GM12878 (cell line): Measurements from ENCODE around the gene XRCC4. TPM values are rescaled to one million over a fixed set of nuclear protein-coding genes. Genes with fewer than 3 reads are reported as not detected.

Source experiments
- ATAC-seq: fragments of 200-7000 bp; cut with Tn5 transposase; 3 replicates; pipeline ENCODE4 v1.9.1; 2020; ENCODE audit warnings: mild to moderate bottlenecking, moderate library complexity
- BruUV-seq: library from RNA; stranded (reverse); fragments of 400-500 nt; replicated peaks from 2 replicates; lab custom pipeline; 2021; lab: Mats Ljungman, UMichigan
- CTCF ChIA-PET: fragments of 300-600 bp; sonication (Branson Sonifier 250); formaldehyde crosslinking; extraction: SDS; loops from one replicate; lab custom pipeline; 2021; ENCODE audit warnings: inconsistent platforms; lab: Yijun Ruan, JAX
- POLR2A ChIA-PET: fragments of 350-600 bp; formaldehyde crosslinking; extraction: SDS; loops from one replicate; lab custom pipeline; 2021; ENCODE audit warnings: inconsistent platforms; lab: Charles Lee
- RAD21 ChIA-PET: fragments of 300-600 bp; sonication (Branson Sonifier 250); formaldehyde crosslinking; loops from one replicate; lab custom pipeline; 2023; ENCODE audit warnings: antibody characterized with exemption; ENCODE audit not compliant: unreplicated experiment; lab: Charles Lee
- SMC1A ChIA-PET: fragments of 300-600 bp; sonication (Branson Sonifier 250); formaldehyde crosslinking; loops from one replicate; lab custom pipeline; 2023; ENCODE audit not compliant: unreplicated experiment, uncharacterized antibody; lab: Charles Lee
- DNase-seq: peaks from one replicate; pipeline ENCODE4 v3.0.0-alpha.2; 2011; ENCODE audit warnings: low read depth, low spot score
- FAIRE-seq: peaks from 3 replicates; lab custom pipeline; 2011; peaks lifted over from hg19 to GRCh38; lab: Jason Lieb, UNC
- H2AFZ ChIP-seq: 2 replicates; pipeline ENCODE4 v1.6.0; 2011; ENCODE audit warnings: low read depth, low read length, control low read depth; ENCODE audit not compliant: control insufficient read depth
- H3K27ac ChIP-seq: 2 replicates; pipeline ENCODE4 v1.5.1; 2011; ENCODE audit warnings: control low read depth; ENCODE audit not compliant: control insufficient read depth, insufficient read depth
- H3K27me3 ChIP-seq, 2 experiments: replicated peaks in 1 of 2; 2 replicates each; pipeline versions ENCODE4 v1.6.0 to v1.6.1; 2011; ENCODE audit warnings: low read length in 1 of 2; ENCODE audit not compliant: control insufficient read depth in 2 of 2, insufficient read depth in 2 of 2
- H3K36me3 ChIP-seq, 2 experiments: 2 replicates each; pipeline ENCODE4 v1.5.1; 2011; ENCODE audit warnings: low read length in 1 of 2; ENCODE audit not compliant: control insufficient read depth in 2 of 2, insufficient read depth in 2 of 2
- H3K4me1 ChIP-seq: 2 replicates; pipeline ENCODE4 v1.6.1; 2011; ENCODE audit warnings: mild to moderate bottlenecking, low read length, moderate library complexity, mixed read lengths; ENCODE audit not compliant: control insufficient read depth, insufficient read depth
- H3K4me2 ChIP-seq: 2 replicates; pipeline ENCODE4 v1.6.0; 2011; ENCODE audit warnings: control low read depth; ENCODE audit not compliant: control insufficient read depth, insufficient read depth
- H3K4me3 ChIP-seq: fragments of 200-600 bp; sonication (generic); 2 replicates; pipeline ENCODE4 v1.5.1; 2016
- H3K79me2 ChIP-seq: 2 replicates; pipeline ENCODE4 v1.6.0; 2011; ENCODE audit warnings: low read length; ENCODE audit not compliant: control insufficient read depth, insufficient read depth
- H3K9ac ChIP-seq: 2 replicates; pipeline ENCODE4 v1.8.0; 2011; ENCODE audit warnings: low read length, control low read depth, mixed read lengths; ENCODE audit not compliant: control insufficient read depth, insufficient read depth
- H3K9me3 ChIP-seq: replicated peaks from 3 replicates; pipeline ENCODE4 v1.5.1; 2011; ENCODE audit warnings: mild to moderate bottlenecking, low read length; ENCODE audit not compliant: control insufficient read depth, insufficient read depth
- H4K20me1 ChIP-seq: 2 replicates; pipeline ENCODE4 v1.6.0; 2011; ENCODE audit not compliant: control insufficient read depth, insufficient read depth
- BCL11A ChIP-seq: IDR thresholded peaks from 2 replicates; pipeline ENCODE4 v1.6.1; 2011; ENCODE audit warnings: low read depth, low read length
- BCLAF1 ChIP-seq: fragments of 450-650 bp; IDR thresholded peaks from 2 replicates; pipeline ENCODE4 v1.6.1; 2017; ENCODE audit warnings: antibody characterized with exemption, mild to moderate bottlenecking, moderate library complexity
- BHLHE40 ChIP-seq, 2 experiments: fragments of 450-650 bp in 1 of 2; IDR thresholded peaks; 2 replicates each; pipeline ENCODE4 v1.6.1; 2011 to 2017; ENCODE audit warnings: low read depth in 2 of 2, borderline replicate concordance in 1 of 2, improper control_type of control experiment in 1 of 2, low read length in 1 of 2, mild to moderate bottlenecking in 1 of 2
- CREM ChIP-seq: IDR thresholded peaks from 2 replicates; pipeline ENCODE4 v1.6.1; 2014; ENCODE audit warnings: antibody characterized with exemption, low read depth
- EZH2 ChIP-seq: IDR thresholded peaks from 2 replicates; pipeline ENCODE4 v1.6.1; 2012; ENCODE audit warnings: low read depth, mild to moderate bottlenecking, control low read depth, inconsistent platforms, low read length, borderline replicate concordance; ENCODE audit not compliant: control insufficient read depth
- IKZF2 ChIP-seq, 2 experiments: fragments of 450-650 bp; IDR thresholded peaks; 2 replicates each; pipeline ENCODE4 v1.6.1; 2017; ENCODE audit warnings: mild to moderate bottlenecking in 2 of 2, moderate library complexity in 2 of 2
- JUNB ChIP-seq: IDR thresholded peaks from 2 replicates; pipeline ENCODE4 v1.6.1; 2016; ENCODE audit warnings: antibody characterized with exemption, mild to moderate bottlenecking
- JUND ChIP-seq: IDR thresholded peaks from 2 replicates; pipeline ENCODE4 v1.6.1; 2012; ENCODE audit warnings: low read depth, mild to moderate bottlenecking, low read length, improper control_type of control experiment, moderate library complexity
- KAT2A ChIP-seq: conservative IDR thresholded peaks from 2 replicates; pipeline ENCODE4 v1.6.1; 2011; ENCODE audit warnings: low read depth, low read length; ENCODE audit not compliant: control insufficient read depth
- MEF2A ChIP-seq: IDR thresholded peaks from 2 replicates; pipeline ENCODE4 v1.6.1; 2011; ENCODE audit warnings: low read depth, mild to moderate bottlenecking, low read length, moderate library complexity; ENCODE audit not compliant: insufficient read depth
- MTA3 ChIP-seq: IDR thresholded peaks from 2 replicates; pipeline ENCODE4 v1.6.1; 2012; ENCODE audit warnings: low read length, inconsistent platforms, borderline replicate concordance
- PKNOX1 ChIP-seq: fragments of 450-650 bp; IDR thresholded peaks from 2 replicates; pipeline ENCODE4 v1.6.1; 2016; ENCODE audit warnings: mild to moderate bottlenecking
- POU2F2 ChIP-seq: IDR thresholded peaks from 3 replicates; pipeline ENCODE4 v1.6.1; 2011; ENCODE audit warnings: low read depth, mild to moderate bottlenecking, low read length, borderline replicate concordance
- SIX5 ChIP-seq: IDR thresholded peaks from 2 replicates; pipeline ENCODE4 v1.6.1; 2011; ENCODE audit warnings: mild to moderate bottlenecking, low read depth, low read length, moderate library complexity; ENCODE audit not compliant: severe bottlenecking
- SMAD5 ChIP-seq: IDR thresholded peaks from 2 replicates; pipeline ENCODE4 v1.6.1; 2016; ENCODE audit warnings: antibody characterized with exemption, low read depth
- TARDBP ChIP-seq: IDR thresholded peaks from 2 replicates; pipeline ENCODE4 v1.6.1; 2016; ENCODE audit warnings: borderline replicate concordance
- TCF12 ChIP-seq: IDR thresholded peaks from 2 replicates; pipeline ENCODE4 v1.6.1; 2011; ENCODE audit warnings: low read depth, mild to moderate bottlenecking, low read length
- TCF7 ChIP-seq: IDR thresholded peaks from 2 replicates; pipeline ENCODE4 v1.6.1; 2014; ENCODE audit warnings: antibody characterized with exemption, borderline replicate concordance
- USF2 ChIP-seq: IDR thresholded peaks from 2 replicates; pipeline ENCODE4 v1.6.1; 2011; ENCODE audit warnings: low read depth, low read length, improper control_type of control experiment, borderline replicate concordance
- WRNIP1 ChIP-seq: IDR thresholded peaks from 2 replicates; pipeline ENCODE4 v1.6.1; 2011; ENCODE audit warnings: low read depth, low read length, improper control_type of control experiment, borderline replicate concordance
- ZNF274 ChIP-seq: IDR thresholded peaks from one replicate; pipeline ENCODE4 v1.8.0; 2011; ENCODE audit not compliant: insufficient read length, insufficient read depth
- in situ Hi-C: fragments of 300-500 bp; cut with MboI; formaldehyde crosslinking; loops from 9 replicates; pipeline ENCODE4 v1.14.3; 2018; ENCODE audit warnings: mixed read lengths
- intact Hi-C: fragments of 100-400 bp; cut with micrococcal nuclease; formaldehyde crosslinking; loops from one replicate; pipeline ENCODE4 v1.14.2; 2022; ENCODE audit not compliant: unreplicated experiment
- polyA plus RNA-seq, 11 experiments: library from polyadenylated mRNA; depleted of rRNA in 4 of 11; unstranded in 6 of 11; stranded (reverse) in 5 of 11; fragments of >200 nt; fragmentation: Nextera tagmentation in 4 of 11; fragmentation: Illumina TruSeq in 1 of 11; extraction: Ambion mirVana in 4 of 11; extraction: Trizol in 1 of 11; gene quantifications; 1 replicate in 1 of 11; 2 replicates in 10 of 11; pipeline versions ENCODE4 v1.2.1 to v1.2.3, GENCODE V29; 2011 to 2016; ENCODE audit warnings: inconsistent platforms in 2 of 11, missing spikeins in 2 of 11, low read depth in 1 of 11
- total RNA-seq, 4 experiments: library from RNA; depleted of rRNA in 3 of 4; stranded (reverse); fragments of >200 nt in 3 of 4; fragmentation: Illumina TruSeq in 1 of 4; extraction: Trizol in 1 of 4; gene quantifications; 2 replicates each; pipeline versions ENCODE4 v1.2.1 to v1.2.3, GENCODE V29; 2013 to 2021

XRCC4 gene
- total and polyA plus RNA-seq, 10 of the 15 experiments (the other 5 are each of a cell fraction or from before 2014, with no cell fraction given) = 12.1 to 53.6 (median 25.8) TPM

DNA sequence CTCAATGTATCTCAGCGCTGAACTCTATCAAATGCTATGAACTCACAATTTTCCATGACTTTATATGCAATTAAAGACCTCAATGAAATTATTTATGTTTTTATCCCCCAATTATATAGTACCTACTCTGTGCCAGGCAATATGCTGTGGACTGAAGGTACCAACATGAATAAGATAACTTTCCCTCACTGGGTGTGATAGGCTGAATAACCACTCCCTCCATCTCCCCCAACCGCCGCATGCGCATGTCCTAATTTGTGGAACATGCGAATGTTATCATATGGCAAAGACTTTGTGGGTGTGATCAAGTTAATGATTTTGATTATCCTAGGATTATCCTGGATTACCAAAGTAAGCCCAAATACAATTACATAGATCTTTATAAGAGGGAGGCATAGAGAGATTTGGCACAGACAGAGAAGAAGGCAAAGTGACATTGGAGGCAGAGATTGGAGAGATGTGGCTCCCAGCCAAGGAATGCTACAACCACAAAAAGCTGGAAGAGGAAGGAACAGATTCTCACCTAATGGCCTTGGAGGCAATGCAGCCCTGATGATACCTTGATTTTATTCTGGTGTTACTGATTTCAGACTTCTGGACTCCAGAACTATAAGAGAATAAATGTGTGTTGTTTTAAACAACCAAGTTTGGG is 245.1 kb downstream of the XRCC4 start (continued):
- TF ChIP-seq BCLAF1 (no peak), IKZF2 (IDR thresholded peaks at IDR 0.05) (no peak), EZH2 (no peak), SIX5 (no peak), TCF7 (no peak), BCL11A (no peak)

- Histone ChIP-seq H3K4me3 (no peak overlapping the region), H2AFZ (no peak overlapping the region), H3K4me1 (no peaks in the 10 kb centered on the region), H3K4me2 (no peak overlapping the region), H3K79me2 (no peaks in the 10 kb centered on the region), H3K9ac (no peak overlapping the region), H3K36me3 (no peaks in the 10 kb centered on the region), H3K27me3 (no peaks in the 10 kb centered on the region), H4K20me1 (no peaks in the 10 kb centered on the region), H3K9me3 (no peaks in the 10 kb centered on the region), H3K27ac (no peak overlapping the region)
- FAIRE-seq = no peak
- intact Hi-C loops (no loop called here), in situ Hi-C loops (no loop called here)
- RAD21 ChIA-PET = no interaction called here
- SMC1A ChIA-PET = no interaction called here
- BruUV-seq = no TSS peak
- ATAC-seq = no peak
- POLR2A ChIA-PET = no interaction called here
- no peak for DNase-seq
- CTCF ChIA-PET = no interaction called here
- TF ChIP-seq MEF2A (no peak), KAT2A (no peak), TCF12 (no peak), IKZF2 (IDR thresholded peaks at IDR 0.05) (no peak), USF2 (no peak), PKNOX1 (no peak), CREM (no peak), WRNIP1 (no peak), ZNF274 (no peak), SMAD5 (no peak), MTA3 (no peak), BHLHE40 (IDR thresholded peaks at IDR 0.05; ENCODE audit: borderline replicate concordance in 1 of 2, low read depth in 2 of 2, low read length in 1 of 2) (no peak), TARDBP (no peak), JUNB (no peak), POU2F2 (no peak), JUND (no peak)
These were observed 246.3 kb downstream of the XRCC4 start for GRCh38 chr5:83323557-83324180.
